A549 (cell line): ENCODE data around the gene KIF21A. TPM values are rescaled to one million over a fixed set of nuclear protein-coding genes. Genes with fewer than 3 reads are reported as not detected.

Source experiments
- ATAC-seq, 2 experiments: fragments of 200-7000 bp in 1 of 2; fragments of >200 bp in 1 of 2; cut with Nextera tagmentation in 1 of 2; cut with Tn5 transposase in 1 of 2; 3 replicates each; pipeline versions ENCODE4 v1.8.0 to v1.9.1; 2018 to 2020; ENCODE audit warnings: mild to moderate bottlenecking in 1 of 2, moderate library complexity in 1 of 2
- CTCF ChIA-PET: fragments of 300-600 bp; sonication (Branson Sonifier 250); formaldehyde crosslinking; extraction: SDS; loops from one replicate; lab custom pipeline; 2021; ENCODE audit warnings: antibody characterized with exemption, inconsistent platforms; lab: Yijun Ruan, JAX
- POLR2A ChIA-PET: fragments of 350-600 bp; formaldehyde crosslinking; extraction: SDS; loops from one replicate; lab custom pipeline; 2021; ENCODE audit warnings: antibody characterized with exemption, inconsistent platforms; lab: Yijun Ruan, JAX
- DNase-seq, 2 experiments: peaks; one replicate each; pipeline versions ENCODE4 v3.0.0 to v3.0.0-alpha.2; 2011 to 2016; ENCODE audit warnings: low read depth in 1 of 2, low spot score in 1 of 2
- FAIRE-seq: peaks from 2 replicates; lab custom pipeline; 2011; peaks lifted over from hg19 to GRCh38; lab: Jason Lieb, UNC
- H3K27ac ChIP-seq, 2 experiments: fragments of >200 bp; sonication (Bioruptor Twin); formaldehyde crosslinking; 3 replicates each; pipeline ENCODE4 v1.5.1; 2016 to 2017
- H3K4me1 ChIP-seq: fragments of >200 bp; sonication (Bioruptor Twin); formaldehyde crosslinking; 3 replicates; pipeline ENCODE4 v1.6.1; 2016
- H3K4me2 ChIP-seq: fragments of >200 bp; sonication (Bioruptor Twin); formaldehyde crosslinking; 3 replicates; pipeline ENCODE4 v1.6.1; 2016
- H3K4me3 ChIP-seq: fragments of >200 bp; sonication (Bioruptor Twin); formaldehyde crosslinking; 3 replicates; pipeline ENCODE4 v1.5.1; 2016
- H3K9me3 ChIP-seq: fragments of >200 bp; sonication (Bioruptor Twin); formaldehyde crosslinking; 3 replicates; pipeline ENCODE4 v1.6.1; 2016
- CBX2 ChIP-seq: fragments of 200-600 bp; sonication (generic); IDR thresholded peaks from 2 replicates; pipeline ENCODE4 v1.6.1; 2016; ENCODE audit warnings: low read depth, mild to moderate bottlenecking, borderline replicate concordance
- CBX8 ChIP-seq: fragments of 200-600 bp; sonication (generic); IDR thresholded peaks from 2 replicates; pipeline ENCODE4 v1.6.1; 2016
- CEBPB ChIP-seq, 2 experiments: fragments of >200 bp in 1 of 2; sonication (Bioruptor Twin) in 1 of 2; formaldehyde crosslinking in 1 of 2; IDR thresholded peaks; 2 replicates each; pipeline ENCODE4 v1.6.1; 2012 to 2016
- CHD2 ChIP-seq: fragments of 150-350 bp; IDR thresholded peaks from 2 replicates; pipeline ENCODE4 v1.6.1; 2014; ENCODE audit warnings: low read length; ENCODE audit not compliant: partially characterized antibody
- FOXS1 ChIP-seq: fragments of 250-450 bp; sonication (Bioruptor Pico); IDR thresholded peaks from 2 replicates; pipeline ENCODE4 v1.5.0; 2020; ENCODE audit warnings: mild to moderate bottlenecking, moderate library complexity
- HDAC2 ChIP-seq: fragments of 200-600 bp; sonication (generic); IDR thresholded peaks from 2 replicates; pipeline ENCODE4 v1.6.1; 2016
- HOXB13 ChIP-seq: fragments of 250-450 bp; sonication (Bioruptor Pico); IDR thresholded peaks from 2 replicates; pipeline ENCODE4 v1.5.0; 2020; ENCODE audit warnings: low read depth, mild to moderate bottlenecking, moderate library complexity
- MAZ ChIP-seq: fragments of 150-350 bp; IDR thresholded peaks from 2 replicates; pipeline ENCODE4 v1.6.1; 2014; ENCODE audit warnings: antibody characterized with exemption, low read depth, low read length, borderline replicate concordance
- NFE2L2 ChIP-seq: fragments of 150-350 bp; conservative IDR thresholded peaks from 2 replicates; pipeline ENCODE4 v1.6.1; 2014; ENCODE audit warnings: low read length
- PHF8 ChIP-seq: fragments of 200-600 bp; sonication (generic); IDR thresholded peaks from 2 replicates; pipeline ENCODE4 v1.6.1; 2016; ENCODE audit warnings: low read depth, mild to moderate bottlenecking, antibody characterized with exemption, moderate library complexity, borderline replicate concordance
- POLR2AphosphoS2 ChIP-seq: conservative IDR thresholded peaks from 2 replicates; pipeline ENCODE4 v1.6.1; 2012; ENCODE audit warnings: low read length, improper control_type of control experiment, inconsistent platforms
- RAD21 ChIP-seq, 2 experiments: fragments of >200 bp in 1 of 2; sonication (Bioruptor Twin) in 1 of 2; formaldehyde crosslinking in 1 of 2; IDR thresholded peaks in 1 of 2; conservative IDR thresholded peaks in 1 of 2; 2 replicates in 1 of 2; 3 replicates in 1 of 2; pipeline ENCODE4 v1.6.1; 2012 to 2018; ENCODE audit warnings: inconsistent platforms in 1 of 2
- RARB ChIP-seq: fragments of 250-450 bp; sonication (Bioruptor Pico); IDR thresholded peaks from 2 replicates; pipeline ENCODE4 v1.8.0; 2021; ENCODE audit warnings: mild to moderate bottlenecking, moderate library complexity
- SREBF2 ChIP-seq: fragments of 450-650 bp; IDR thresholded peaks from 2 replicates; pipeline ENCODE4 v1.6.1; 2014; ENCODE audit warnings: mild to moderate bottlenecking, moderate library complexity
- ZSCAN20 ChIP-seq: fragments of 250-450 bp; sonication (Bioruptor Pico); IDR thresholded peaks from 2 replicates; pipeline ENCODE4 v1.8.0; 2022; ENCODE audit warnings: mild to moderate bottlenecking, moderate library complexity
- WGBS: methylation state at CpG from one replicate; pipeline ENCODE4 v1.1.6; 2017; ENCODE audit errors: missing lambda C conversion rate; 5-methylcytosine and 5-hydroxymethylcytosine counted together
- polyA plus RNA-seq, 4 experiments: library from polyadenylated mRNA; depleted of rRNA in 3 of 4; stranded (reverse); fragments of >200 nt; fragmentation: RNase III in 1 of 4; extraction: RNeasy Plus Mini Kit Qiagen cat#74134 plus additional on column Dnase treatment in 1 of 4; gene quantifications; 2 replicates in 3 of 4; 3 replicates in 1 of 4; pipeline ENCODE4 v1.2.3, GENCODE V29; 2011 to 2017
- TF ChIP-seq, protein P1 (sequence below): IDR thresholded peaks from 2 replicates; pipeline ENCODE4 v1.6.1; 2012; ENCODE audit warnings: low read depth, borderline replicate concordance
- TF ChIP-seq, protein P2 (sequence below): fragments of 200-600 bp; sonication (generic); IDR thresholded peaks from 2 replicates; pipeline ENCODE4 v1.6.1; 2016; ENCODE audit warnings: antibody characterized with exemption, mild to moderate bottlenecking, moderate library complexity
- TF ChIP-seq, protein P3 (sequence below): fragments of 250-450 bp; sonication (Bioruptor Pico); IDR thresholded peaks from 2 replicates; pipeline ENCODE4 v1.5.0; 2020; ENCODE audit warnings: low read depth, mild to moderate bottlenecking, moderate library complexity
- TF ChIP-seq, protein P4 (sequence below): fragments of >200 bp; sonication (Bioruptor Twin); formaldehyde crosslinking; IDR thresholded peaks from 3 replicates; pipeline ENCODE4 v1.6.1; 2016

KIF21A gene
- polyA plus RNA-seq, 2 of the 4 experiments (the other 2 are of a cell fraction), result 26.0 to 79.0 TPM

DNA sequence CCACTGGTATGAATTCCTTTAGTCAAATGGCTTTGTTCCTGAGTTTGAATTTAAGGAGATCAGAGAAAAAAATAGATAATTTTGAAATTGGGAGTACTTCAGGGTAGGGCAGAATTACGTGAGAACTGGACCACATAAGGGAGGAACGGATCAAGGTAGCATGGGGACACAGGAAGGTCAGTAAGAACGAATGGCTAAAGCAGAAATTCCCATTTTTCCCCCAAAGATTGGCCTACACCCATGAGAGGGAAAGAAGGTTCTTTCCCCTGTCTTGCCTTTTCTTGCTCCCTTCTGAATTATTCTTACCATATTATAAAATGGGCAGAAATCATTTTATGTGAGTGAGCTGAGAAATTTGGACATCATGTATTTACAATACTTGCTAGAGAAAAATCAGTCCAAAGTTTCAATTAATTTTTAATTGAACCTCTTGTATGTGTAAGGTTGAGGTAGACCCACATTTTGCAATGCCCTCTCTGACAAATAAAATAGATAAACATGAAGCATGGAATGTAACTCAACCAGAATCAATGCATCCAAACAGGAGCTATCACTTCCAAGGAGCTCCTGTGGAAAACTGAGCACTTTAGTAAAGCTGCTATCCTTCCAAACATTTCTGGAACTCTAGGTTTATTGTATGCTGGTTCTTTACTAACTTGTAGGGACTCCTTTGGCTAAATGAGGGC lies 93.8 kb downstream of the KIF21A start:
- ChIA-PET POLR2A (no interaction called here), CTCF (interaction anchor here (0.8 kb wide), 1 partner anchor 34 kb away, joined by 3 read pairs; no protein-coding TSS in a partner anchor)
- 93% methylated on average over 3 of the region's 3 CpGs for WGBS
- no peak for ATAC-seq
- Histone ChIP-seq H3K4me1 (no peaks in the 10 kb centered on the region), H3K9me3 (no peaks in the 10 kb centered on the region), H3K4me3 (no peak overlapping the region), H3K27ac (no peak overlapping the region), H3K4me2 (no peak overlapping the region)
- no peak for DNase-seq
- no peak for FAIRE-seq
- TF ChIP-seq, protein P1, sequence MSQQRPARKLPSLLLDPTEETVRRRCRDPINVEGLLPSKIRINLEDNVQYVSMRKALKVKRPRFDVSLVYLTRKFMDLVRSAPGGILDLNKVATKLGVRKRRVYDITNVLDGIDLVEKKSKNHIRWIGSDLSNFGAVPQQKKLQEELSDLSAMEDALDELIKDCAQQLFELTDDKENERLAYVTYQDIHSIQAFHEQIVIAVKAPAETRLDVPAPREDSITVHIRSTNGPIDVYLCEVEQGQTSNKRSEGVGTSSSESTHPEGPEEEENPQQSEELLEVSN, result no peak
- TF ChIP-seq CEBPB (IDR thresholded peaks at IDR 0.05), result no peak
- TF ChIP-seq RAD21 (conservative IDR thresholded peaks at IDR 0.05 in 1 of 2, IDR thresholded peaks at IDR 0.05 in 1 of 2), result no peak
- TF ChIP-seq NFE2L2, result no peak
- no peak for TF ChIP-seq RARB (CRISPR knock-in tag)
- TF ChIP-seq HDAC2, result no peak
- no peak for TF ChIP-seq CBX8
- TF ChIP-seq, protein P2, sequence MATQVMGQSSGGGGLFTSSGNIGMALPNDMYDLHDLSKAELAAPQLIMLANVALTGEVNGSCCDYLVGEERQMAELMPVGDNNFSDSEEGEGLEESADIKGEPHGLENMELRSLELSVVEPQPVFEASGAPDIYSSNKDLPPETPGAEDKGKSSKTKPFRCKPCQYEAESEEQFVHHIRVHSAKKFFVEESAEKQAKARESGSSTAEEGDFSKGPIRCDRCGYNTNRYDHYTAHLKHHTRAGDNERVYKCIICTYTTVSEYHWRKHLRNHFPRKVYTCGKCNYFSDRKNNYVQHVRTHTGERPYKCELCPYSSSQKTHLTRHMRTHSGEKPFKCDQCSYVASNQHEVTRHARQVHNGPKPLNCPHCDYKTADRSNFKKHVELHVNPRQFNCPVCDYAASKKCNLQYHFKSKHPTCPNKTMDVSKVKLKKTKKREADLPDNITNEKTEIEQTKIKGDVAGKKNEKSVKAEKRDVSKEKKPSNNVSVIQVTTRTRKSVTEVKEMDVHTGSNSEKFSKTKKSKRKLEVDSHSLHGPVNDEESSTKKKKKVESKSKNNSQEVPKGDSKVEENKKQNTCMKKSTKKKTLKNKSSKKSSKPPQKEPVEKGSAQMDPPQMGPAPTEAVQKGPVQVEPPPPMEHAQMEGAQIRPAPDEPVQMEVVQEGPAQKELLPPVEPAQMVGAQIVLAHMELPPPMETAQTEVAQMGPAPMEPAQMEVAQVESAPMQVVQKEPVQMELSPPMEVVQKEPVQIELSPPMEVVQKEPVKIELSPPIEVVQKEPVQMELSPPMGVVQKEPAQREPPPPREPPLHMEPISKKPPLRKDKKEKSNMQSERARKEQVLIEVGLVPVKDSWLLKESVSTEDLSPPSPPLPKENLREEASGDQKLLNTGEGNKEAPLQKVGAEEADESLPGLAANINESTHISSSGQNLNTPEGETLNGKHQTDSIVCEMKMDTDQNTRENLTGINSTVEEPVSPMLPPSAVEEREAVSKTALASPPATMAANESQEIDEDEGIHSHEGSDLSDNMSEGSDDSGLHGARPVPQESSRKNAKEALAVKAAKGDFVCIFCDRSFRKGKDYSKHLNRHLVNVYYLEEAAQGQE, result no peak
- TF ChIP-seq, protein P3, sequence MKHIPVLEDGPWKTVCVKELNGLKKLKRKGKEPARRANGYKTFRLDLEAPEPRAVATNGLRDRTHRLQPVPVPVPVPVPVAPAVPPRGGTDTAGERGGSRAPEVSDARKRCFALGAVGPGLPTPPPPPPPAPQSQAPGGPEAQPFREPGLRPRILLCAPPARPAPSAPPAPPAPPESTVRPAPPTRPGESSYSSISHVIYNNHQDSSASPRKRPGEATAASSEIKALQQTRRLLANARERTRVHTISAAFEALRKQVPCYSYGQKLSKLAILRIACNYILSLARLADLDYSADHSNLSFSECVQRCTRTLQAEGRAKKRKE (CRISPR knock-in tag), result no peak
- TF ChIP-seq SREBF2, result no peak
- no peak for TF ChIP-seq MAZ

DNA sequence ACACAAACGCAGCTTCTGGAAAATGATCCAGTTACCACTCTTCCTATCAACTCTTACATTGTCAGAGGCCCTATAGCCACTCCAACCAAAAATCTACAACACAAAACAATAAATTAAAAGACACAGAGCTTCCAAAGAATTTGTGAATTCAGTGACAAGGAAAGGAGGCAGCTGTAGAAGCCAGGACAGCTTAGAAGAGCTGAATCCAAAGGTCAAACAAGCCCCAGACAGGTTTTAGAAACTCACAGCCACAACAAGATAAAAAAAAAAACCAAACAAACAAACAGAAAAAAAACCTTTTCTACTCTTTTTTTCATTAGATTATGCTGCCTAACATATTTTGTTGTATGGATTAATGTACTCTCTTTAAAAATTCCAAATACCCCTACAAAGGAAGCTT lies 94.4 kb downstream of the KIF21A start:
- Histone ChIP-seq H3K27ac (no peak overlapping the region), H3K4me1 (no peaks in the 10 kb centered on the region), H3K4me3 (no peak overlapping the region), H3K9me3 (no peaks in the 10 kb centered on the region), H3K4me2 (no peak overlapping the region)
- no peak for ATAC-seq
- POLR2A ChIA-PET, result no interaction called here
- CTCF ChIA-PET, result no interaction called here
- no peak for FAIRE-seq
- TF ChIP-seq CHD2 (no peak), POLR2AphosphoS2 (no peak), ZSCAN20 (no peak), FOXS1 (no peak)
- TF ChIP-seq, protein P4, sequence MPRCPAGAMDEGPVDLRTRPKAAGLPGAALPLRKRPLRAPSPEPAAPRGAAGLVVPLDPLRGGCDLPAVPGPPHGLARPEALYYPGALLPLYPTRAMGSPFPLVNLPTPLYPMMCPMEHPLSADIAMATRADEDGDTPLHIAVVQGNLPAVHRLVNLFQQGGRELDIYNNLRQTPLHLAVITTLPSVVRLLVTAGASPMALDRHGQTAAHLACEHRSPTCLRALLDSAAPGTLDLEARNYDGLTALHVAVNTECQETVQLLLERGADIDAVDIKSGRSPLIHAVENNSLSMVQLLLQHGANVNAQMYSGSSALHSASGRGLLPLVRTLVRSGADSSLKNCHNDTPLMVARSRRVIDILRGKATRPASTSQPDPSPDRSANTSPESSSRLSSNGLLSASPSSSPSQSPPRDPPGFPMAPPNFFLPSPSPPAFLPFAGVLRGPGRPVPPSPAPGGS, result no peak
- no peak for DNase-seq
- WGBS, result 81% methylated on average over 1 of the region's 1 CpG

DNA sequence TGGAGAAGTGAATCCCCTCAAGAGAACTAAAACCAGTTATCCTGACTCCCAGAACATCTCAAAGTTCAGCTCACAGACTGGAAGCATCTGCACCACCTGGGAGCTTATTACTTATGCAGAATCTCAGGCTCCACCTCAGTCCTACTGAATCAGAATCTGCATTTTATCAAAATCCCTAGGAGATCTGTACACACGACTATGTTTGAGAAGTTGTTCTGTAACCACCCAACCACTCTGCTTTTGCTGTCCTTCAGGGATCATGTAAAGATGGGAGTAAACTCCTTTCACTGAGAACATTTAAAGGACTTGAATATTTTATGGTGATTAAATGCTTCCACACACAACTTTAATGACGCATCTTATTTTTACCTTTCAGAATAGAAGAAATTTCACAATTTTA lies 98.0 kb downstream of the KIF21A start:
- Histone ChIP-seq H3K4me3 (no peak overlapping the region), H3K27ac (no peak overlapping the region), H3K4me2 (no peak overlapping the region), H3K9me3 (no peaks in the 10 kb centered on the region)
- FAIRE-seq, result no peak
- POLR2A ChIA-PET, result no interaction called here
- no peak for ATAC-seq
- TF ChIP-seq, protein P1, result no peak
- TF ChIP-seq, protein P2, result no peak
- TF ChIP-seq PHF8, result no peak
- no peak for TF ChIP-seq HOXB13 (CRISPR knock-in tag)
- TF ChIP-seq CBX2, result no peak
- TF ChIP-seq, all 56 proteins: peak for 0
- 85% methylated on average over 2 of the region's 2 CpGs for WGBS
- no peak for DNase-seq
- CTCF ChIA-PET, result no interaction called here
- no peaks in the 10 kb centered on the region for H3K4me1 ChIP-seq
